ENCODE data around the gene ACTL7B.

The ACTL7B gene

DNA sequence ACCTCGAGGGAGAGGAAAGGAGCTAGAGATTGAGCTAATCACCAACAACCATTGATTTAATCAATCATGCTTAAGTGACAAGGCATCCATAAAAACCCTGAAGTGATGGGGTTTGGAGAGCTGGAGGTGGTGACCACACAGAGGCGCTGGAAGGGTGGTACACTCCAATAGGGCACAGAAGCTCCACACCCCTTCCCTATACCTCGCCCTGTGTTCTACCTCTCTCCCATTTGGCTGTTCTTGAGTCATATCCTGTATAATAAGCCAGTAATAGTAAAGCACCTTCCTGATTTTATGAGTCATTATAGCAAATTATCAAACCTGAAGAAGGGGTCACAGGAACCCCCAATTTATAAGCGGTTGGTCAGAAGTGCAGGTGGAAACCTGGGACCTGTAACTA is 18.3 kb downstream of the ACTL7B start:
- Histone ChIP-seq H3K4me1 (ENCODE audit: control insufficient read depth, insufficient read depth, low read length) (no peaks in the 10 kb centered on the region), H3K9ac (ENCODE audit: low read depth, low read length) (no peak overlapping the region), H3K9me3 (ENCODE audit: control insufficient read depth, insufficient read depth, low read length) (no peaks in the 10 kb centered on the region), H3K36me3 (ENCODE audit: control insufficient read depth, insufficient read depth, low read length) (no peaks in the 10 kb centered on the region), H3K27me3 (ENCODE audit: control insufficient read depth, insufficient read depth, low read length) (no peaks in the 10 kb centered on the region), H3K4me3 (ENCODE audit: low read depth, low read length) (no peak overlapping the region)

DNA sequence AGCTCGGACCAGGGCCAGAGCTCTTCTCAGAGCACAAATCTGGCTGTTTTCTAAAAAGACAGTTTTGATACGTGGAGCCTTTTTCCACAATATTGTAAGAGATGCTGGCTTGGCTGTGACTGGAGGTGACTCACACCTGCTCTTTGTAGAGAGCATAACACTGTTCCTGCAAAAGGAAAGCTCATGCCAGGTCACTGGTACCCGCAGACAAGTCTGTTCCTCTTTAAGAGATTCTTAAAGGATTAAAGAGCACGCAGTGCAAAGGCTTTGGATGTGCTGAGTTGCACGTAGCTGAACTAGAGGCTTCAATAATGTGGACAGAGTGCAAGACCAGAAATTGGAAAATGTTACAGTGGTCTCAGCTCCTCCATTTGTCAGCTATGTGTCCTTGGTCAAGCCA is 19.0 kb downstream of the ACTL7B start:
- H3K27me3 ChIP-seq (ENCODE audit: control insufficient read depth, insufficient read depth, low read length) = no peaks in the 10 kb centered on the region
- H3K9me3 ChIP-seq (ENCODE audit: control insufficient read depth, insufficient read depth, low read length) = no peaks in the 10 kb centered on the region
- H3K9ac ChIP-seq (ENCODE audit: low read depth, low read length) = no peak overlapping the region
- no peak overlapping the region for H3K4me3 ChIP-seq (ENCODE audit: low read depth, low read length)
- no peaks in the 10 kb centered on the region for H3K4me1 ChIP-seq (ENCODE audit: control insufficient read depth, insufficient read depth, low read length)
- no peaks in the 10 kb centered on the region for H3K36me3 ChIP-seq (ENCODE audit: control insufficient read depth, insufficient read depth, low read length)

DNA sequence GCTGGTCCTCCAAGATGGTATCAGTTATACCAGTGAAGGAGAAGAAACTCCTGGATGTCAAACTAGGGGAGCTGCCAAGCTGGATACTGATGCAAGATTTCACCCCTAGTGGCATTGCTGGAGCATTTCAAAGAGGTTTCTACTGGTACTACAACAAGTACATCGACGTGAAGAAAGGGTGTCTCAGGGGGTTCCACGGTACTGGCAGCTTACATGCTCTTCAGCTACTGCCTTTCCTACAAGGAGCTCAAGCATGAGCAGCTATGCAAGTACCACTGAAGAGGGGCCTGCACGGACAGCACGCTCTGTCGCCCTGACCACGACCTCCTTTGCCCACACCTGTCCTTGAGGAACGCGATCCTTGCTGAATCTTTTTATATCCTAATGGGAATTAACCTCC is 19.5 kb downstream of the ACTL7B start:
- H3K4me1 ChIP-seq (ENCODE audit: control insufficient read depth, insufficient read depth, low read length) = no peaks in the 10 kb centered on the region
- H3K4me3 ChIP-seq (ENCODE audit: low read depth, low read length) = no peak overlapping the region
- no peaks in the 10 kb centered on the region for H3K27me3 ChIP-seq (ENCODE audit: control insufficient read depth, insufficient read depth, low read length)
- no peaks in the 10 kb centered on the region for H3K36me3 ChIP-seq (ENCODE audit: control insufficient read depth, insufficient read depth, low read length)
- H3K9me3 ChIP-seq (ENCODE audit: control insufficient read depth, insufficient read depth, low read length) = no peaks in the 10 kb centered on the region
- H3K9ac ChIP-seq (ENCODE audit: low read depth, low read length) = no peak overlapping the region

DNA sequence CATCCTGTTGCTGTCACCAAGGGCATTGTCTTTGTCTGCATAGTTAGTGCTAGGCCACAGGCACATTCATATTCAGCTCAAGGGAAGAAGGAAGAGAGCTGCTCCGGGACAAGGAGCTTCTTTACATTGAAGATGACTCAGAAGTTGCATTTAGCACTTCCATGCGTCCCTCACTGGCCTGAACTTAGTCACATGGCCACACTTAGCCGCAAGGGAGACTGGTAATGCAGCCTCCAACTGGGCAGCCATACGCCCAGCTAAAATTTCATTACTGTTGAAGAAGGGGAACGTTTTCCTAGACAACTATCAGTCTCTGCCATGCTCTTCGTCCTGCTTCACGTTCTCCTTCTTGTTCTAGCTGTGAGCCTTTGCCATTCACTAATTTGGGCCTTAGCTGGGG is 20.0 kb downstream of the ACTL7B start:
- H3K4me3 ChIP-seq (ENCODE audit: low read depth, low read length) = no peak overlapping the region
- no peak overlapping the region for H3K9ac ChIP-seq (ENCODE audit: low read depth, low read length)
- H3K4me1 ChIP-seq (ENCODE audit: control insufficient read depth, insufficient read depth, low read length) = no peaks in the 10 kb centered on the region
- no peaks in the 10 kb centered on the region for H3K27me3 ChIP-seq (ENCODE audit: control insufficient read depth, insufficient read depth, low read length)
- H3K9me3 ChIP-seq (ENCODE audit: control insufficient read depth, insufficient read depth, low read length) = no peaks in the 10 kb centered on the region
- no peaks in the 10 kb centered on the region for H3K36me3 ChIP-seq (ENCODE audit: control insufficient read depth, insufficient read depth, low read length)

DNA sequence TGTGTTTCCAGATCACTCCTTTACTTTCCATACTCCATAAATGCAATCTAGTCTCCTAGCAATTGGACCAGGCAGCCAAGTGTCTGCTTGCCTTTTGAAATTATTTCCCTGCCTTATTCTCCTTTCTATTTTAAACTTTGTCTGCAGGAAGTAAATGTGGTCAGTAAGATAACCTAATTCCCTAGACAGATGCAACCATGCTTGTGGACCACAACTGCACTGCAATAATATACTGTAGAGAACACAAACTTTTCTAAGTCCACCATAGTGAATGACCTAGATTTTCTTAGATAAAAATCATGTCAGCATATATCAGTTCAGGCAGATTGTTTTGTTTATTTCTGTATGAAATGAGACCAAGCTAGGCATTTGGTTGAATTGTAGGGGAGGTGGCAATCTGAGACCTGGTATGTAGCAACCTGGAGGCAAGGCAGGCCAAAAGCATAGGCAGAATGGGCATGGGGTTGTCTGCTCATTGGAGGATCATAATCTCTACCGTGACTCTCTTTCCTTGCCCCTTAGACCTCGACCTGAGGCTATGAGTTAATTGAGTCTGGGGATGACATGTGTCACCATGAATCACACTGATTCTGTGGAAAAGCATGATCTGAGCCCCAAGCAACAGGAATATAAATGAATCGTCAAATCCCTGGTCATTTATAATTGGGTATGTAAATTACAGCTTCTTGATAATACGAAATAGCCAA is 20.7 kb downstream of the ACTL7B start:
- Histone ChIP-seq H3K9ac (ENCODE audit: low read depth, low read length) (no peak overlapping the region), H3K36me3 (ENCODE audit: control insufficient read depth, insufficient read depth, low read length) (no peaks in the 10 kb centered on the region)

DNA sequence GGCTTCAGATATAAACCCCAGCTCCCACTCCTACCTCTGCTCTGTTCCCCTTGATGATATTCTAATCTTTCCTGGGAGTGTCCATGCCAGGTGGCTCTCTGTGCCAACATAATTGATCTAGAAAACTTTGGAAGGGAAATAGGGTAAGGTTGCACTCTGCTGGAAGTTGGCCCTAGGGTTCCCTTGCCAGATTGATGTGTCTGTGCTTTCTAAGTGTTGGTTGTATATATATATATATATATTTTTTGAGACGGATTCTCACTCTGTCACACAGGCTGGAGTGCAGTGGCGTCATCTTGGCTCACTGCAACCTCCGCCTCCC is 23.6 kb downstream of the ACTL7B start:
- H3K36me3 ChIP-seq (ENCODE audit: control insufficient read depth, insufficient read depth, low read length) = no peaks in the 10 kb centered on the region
- H3K27me3 ChIP-seq (ENCODE audit: control insufficient read depth, insufficient read depth, low read length) = no peaks in the 10 kb centered on the region
- no peaks in the 10 kb centered on the region for H3K9me3 ChIP-seq (ENCODE audit: control insufficient read depth, insufficient read depth, low read length)
- H3K9ac ChIP-seq (ENCODE audit: low read depth, low read length) = no peak overlapping the region
- H3K4me3 ChIP-seq (ENCODE audit: low read depth, low read length) = no peak overlapping the region
- no peaks in the 10 kb centered on the region for H3K4me1 ChIP-seq (ENCODE audit: control insufficient read depth, insufficient read depth, low read length)

More for the DNA sequence above, 20.7 kb downstream of the ACTL7B start:
- Histone ChIP-seq H3K27me3 (ENCODE audit: control insufficient read depth, insufficient read depth, low read length) (no peaks in the 10 kb centered on the region), H3K9me3 (ENCODE audit: control insufficient read depth, insufficient read depth, low read length) (no peaks in the 10 kb centered on the region), H3K4me1 (ENCODE audit: control insufficient read depth, insufficient read depth, low read length) (no peaks in the 10 kb centered on the region), H3K4me3 (ENCODE audit: low read depth, low read length) (no peak overlapping the region)

DNA sequence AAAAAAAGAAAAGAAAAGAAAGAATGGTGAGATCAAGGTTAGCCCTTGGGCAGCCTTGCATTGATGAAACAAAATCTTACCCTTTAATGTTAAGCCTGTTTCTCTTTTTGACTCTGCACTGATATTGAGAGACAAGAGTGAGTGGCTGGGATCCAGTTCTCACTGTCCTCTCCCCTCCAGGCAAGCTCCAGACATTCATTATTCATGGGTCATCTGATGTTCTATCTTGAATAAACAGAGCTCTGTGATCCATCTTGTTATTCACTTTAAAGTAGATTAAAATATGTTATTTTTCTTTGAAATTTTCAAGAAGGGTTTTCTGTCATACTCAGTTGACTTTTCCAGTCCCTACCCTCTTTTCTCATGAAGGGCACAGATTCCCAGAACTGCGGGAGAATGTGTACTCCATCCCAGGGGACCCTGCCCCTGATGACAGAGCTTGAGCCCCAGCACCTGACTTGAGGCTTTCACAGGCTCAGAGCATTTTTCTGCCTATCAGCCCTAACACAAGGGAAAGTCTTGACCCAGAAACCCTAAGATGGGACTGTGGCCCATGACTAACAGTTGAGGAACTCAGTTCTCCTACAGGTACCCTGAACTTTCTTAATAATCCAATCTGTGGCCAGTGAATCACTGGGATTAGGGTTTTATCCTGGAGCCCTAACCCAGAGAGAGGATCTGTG is 24.1 kb downstream of the ACTL7B start:
- Histone ChIP-seq H3K9ac (ENCODE audit: low read depth, low read length) (no peak overlapping the region), H3K9me3 (ENCODE audit: control insufficient read depth, insufficient read depth, low read length) (no peaks in the 10 kb centered on the region), H3K4me3 (ENCODE audit: low read depth, low read length) (no peak overlapping the region), H3K27me3 (ENCODE audit: control insufficient read depth, insufficient read depth, low read length) (no peaks in the 10 kb centered on the region), H3K36me3 (ENCODE audit: control insufficient read depth, insufficient read depth, low read length) (no peaks in the 10 kb centered on the region), H3K4me1 (ENCODE audit: control insufficient read depth, insufficient read depth, low read length) (no peaks in the 10 kb centered on the region)

DNA sequence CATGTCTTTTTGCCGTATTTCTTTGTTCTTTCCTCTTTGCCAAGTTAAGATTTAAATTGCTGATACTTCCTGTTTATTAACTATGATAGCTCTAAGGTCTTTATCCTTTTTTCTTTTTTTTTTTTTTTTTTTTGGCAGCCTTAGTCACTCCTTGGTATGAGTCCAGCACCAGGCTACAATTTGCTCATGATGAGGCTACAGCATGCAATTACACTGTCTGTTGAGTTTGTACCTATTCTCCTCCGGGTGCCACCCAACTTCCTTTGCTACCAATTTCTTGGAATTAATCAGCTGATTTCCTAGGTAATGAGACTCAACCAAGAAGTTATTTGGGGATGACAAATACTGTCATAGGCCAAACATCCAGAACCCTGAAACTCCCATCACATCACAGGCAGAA is 25.5 kb downstream of the ACTL7B start:
- no peaks in the 10 kb centered on the region for H3K9me3 ChIP-seq (ENCODE audit: control insufficient read depth, insufficient read depth, low read length)
- H3K36me3 ChIP-seq (ENCODE audit: control insufficient read depth, insufficient read depth, low read length) = no peaks in the 10 kb centered on the region
- no peaks in the 10 kb centered on the region for H3K27me3 ChIP-seq (ENCODE audit: control insufficient read depth, insufficient read depth, low read length)
- no peaks in the 10 kb centered on the region for H3K4me1 ChIP-seq (ENCODE audit: control insufficient read depth, insufficient read depth, low read length)
- no peak overlapping the region for H3K4me3 ChIP-seq (ENCODE audit: low read depth, low read length)
- H3K9ac ChIP-seq (ENCODE audit: low read depth, low read length) = no peak overlapping the region

DNA sequence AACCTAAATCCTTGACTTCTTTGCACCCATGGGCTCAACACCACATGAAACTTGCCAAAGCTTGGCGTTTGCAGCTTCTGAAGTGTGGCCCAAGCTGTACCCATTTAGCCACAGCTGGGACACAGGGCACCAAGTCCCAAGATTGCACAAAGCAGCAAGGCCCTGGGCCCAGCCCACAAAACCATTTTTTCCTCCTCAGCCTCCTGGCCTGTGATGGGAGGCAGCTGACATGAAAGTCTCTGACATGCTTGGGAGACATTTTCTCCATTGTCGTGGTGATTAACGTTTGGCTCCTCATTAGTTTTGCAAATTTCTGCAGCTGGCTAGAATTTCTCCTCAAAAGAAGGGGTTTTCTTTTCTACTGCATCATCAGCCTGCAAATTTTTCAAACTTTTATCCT is 32.0 kb downstream of the ACTL7B start:
- Histone ChIP-seq H3K4me1 (ENCODE audit: control insufficient read depth, insufficient read depth, low read length) (no peaks in the 10 kb centered on the region), H3K36me3 (ENCODE audit: control insufficient read depth, insufficient read depth, low read length) (no peaks in the 10 kb centered on the region), H3K9ac (ENCODE audit: low read depth, low read length) (no peak overlapping the region), H3K4me3 (ENCODE audit: low read depth, low read length) (no peak overlapping the region), H3K27me3 (ENCODE audit: control insufficient read depth, insufficient read depth, low read length) (no peaks in the 10 kb centered on the region), H3K9me3 (ENCODE audit: control insufficient read depth, insufficient read depth, low read length) (peaks cover 4% of the 10 kb centered on the region)

DNA sequence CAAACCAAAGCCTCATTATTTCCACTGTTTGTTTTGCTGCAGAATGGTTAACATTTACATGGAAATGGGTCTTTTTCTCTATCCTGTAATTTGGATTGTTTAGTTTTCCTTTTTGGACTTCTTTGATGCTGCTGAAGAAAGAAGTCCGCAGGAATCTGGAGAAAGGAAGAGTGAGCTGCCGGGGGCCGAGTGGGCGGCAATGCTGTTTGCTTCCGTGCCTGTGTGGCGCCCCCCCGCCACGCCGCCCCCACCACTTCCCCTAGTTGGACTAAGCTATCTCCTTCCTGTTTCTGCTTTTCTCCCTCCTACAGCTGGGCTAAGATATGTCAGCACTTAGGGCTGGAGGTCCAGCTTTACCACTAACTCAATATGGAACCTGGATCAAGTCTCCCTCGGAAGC is 39.7 kb downstream of the ACTL7B start:
- H3K4me1 ChIP-seq (ENCODE audit: control insufficient read depth, insufficient read depth, low read length) = no peaks in the 10 kb centered on the region
- no peaks in the 10 kb centered on the region for H3K27me3 ChIP-seq (ENCODE audit: control insufficient read depth, insufficient read depth, low read length)
- no peaks in the 10 kb centered on the region for H3K9me3 ChIP-seq (ENCODE audit: control insufficient read depth, insufficient read depth, low read length)
- H3K9ac ChIP-seq (ENCODE audit: low read depth, low read length) = no peak overlapping the region
- no peaks in the 10 kb centered on the region for H3K36me3 ChIP-seq (ENCODE audit: control insufficient read depth, insufficient read depth, low read length)
- H3K4me3 ChIP-seq (ENCODE audit: low read depth, low read length) = no peak overlapping the region

DNA sequence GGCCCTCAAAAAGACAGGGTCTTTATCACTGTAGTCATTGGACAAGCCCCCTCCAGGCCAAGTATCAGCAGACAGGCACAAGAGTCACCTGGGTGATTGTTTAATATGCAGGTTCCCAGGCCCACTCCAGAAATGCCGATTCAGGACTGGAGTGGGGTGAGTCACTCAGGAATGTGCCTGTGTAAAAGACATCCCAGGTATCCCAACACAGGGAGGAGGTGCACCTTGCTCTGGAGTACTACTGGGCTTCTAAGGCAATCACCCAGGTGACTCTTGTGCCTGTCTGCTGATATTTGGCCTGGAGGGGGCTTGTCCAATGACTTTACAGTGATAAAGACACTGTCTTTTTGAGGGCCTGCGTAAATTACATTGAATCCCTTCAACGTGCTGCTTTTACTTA is 40.6 kb downstream of the ACTL7B start:
- Histone ChIP-seq H3K36me3 (ENCODE audit: control insufficient read depth, insufficient read depth, low read length) (no peaks in the 10 kb centered on the region), H3K4me1 (ENCODE audit: control insufficient read depth, insufficient read depth, low read length) (no peaks in the 10 kb centered on the region), H3K27me3 (ENCODE audit: control insufficient read depth, insufficient read depth, low read length) (no peaks in the 10 kb centered on the region), H3K9ac (ENCODE audit: low read depth, low read length) (no peak overlapping the region), H3K9me3 (ENCODE audit: control insufficient read depth, insufficient read depth, low read length) (no peaks in the 10 kb centered on the region), H3K4me3 (ENCODE audit: low read depth, low read length) (no peak overlapping the region)

DNA sequence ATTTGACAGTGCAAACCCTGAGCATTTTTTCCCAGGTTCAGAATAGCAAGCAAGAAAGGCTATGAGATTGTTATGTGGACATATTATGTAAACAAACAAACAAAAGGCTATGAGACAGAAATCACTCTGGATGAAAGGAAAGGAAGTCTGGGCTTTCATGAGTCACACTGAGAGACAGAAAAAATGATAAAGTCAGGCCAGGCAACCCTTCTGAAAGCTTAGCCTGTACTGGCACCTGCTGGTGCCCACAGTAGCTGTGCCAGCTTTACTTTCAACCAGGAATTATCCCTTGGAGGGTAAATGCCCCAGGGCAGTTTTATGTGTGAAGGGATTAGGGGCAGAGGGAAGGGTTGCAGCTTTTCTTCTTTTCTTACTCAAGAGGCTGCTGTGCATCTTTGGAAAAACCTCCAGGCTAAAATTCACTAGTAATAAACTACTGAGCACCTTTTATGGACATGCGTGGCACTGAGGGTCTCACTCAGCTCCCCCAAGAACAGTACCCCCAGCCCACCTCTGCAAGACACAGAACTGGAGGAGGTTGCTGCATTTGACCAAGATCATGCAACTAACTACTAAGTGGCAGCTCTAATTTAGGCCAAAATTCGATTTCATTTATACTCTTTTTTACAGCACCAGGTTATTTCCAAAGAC is 41.7 kb downstream of the ACTL7B start:
- Histone ChIP-seq H3K9me3 (ENCODE audit: control insufficient read depth, insufficient read depth, low read length) (no peaks in the 10 kb centered on the region), H3K4me3 (ENCODE audit: low read depth, low read length) (no peak overlapping the region), H3K9ac (ENCODE audit: low read depth, low read length) (no peak overlapping the region), H3K4me1 (ENCODE audit: control insufficient read depth, insufficient read depth, low read length) (no peaks in the 10 kb centered on the region), H3K27me3 (ENCODE audit: control insufficient read depth, insufficient read depth, low read length) (no peaks in the 10 kb centered on the region), H3K36me3 (ENCODE audit: control insufficient read depth, insufficient read depth, low read length) (no peaks in the 10 kb centered on the region)
